Medulla oblongata (tissue), 1 donor: ENCODE results near the gene FIGNL1.
A peak's percentile ranks its signal among the peaks of the same experiment; 100 is the strongest.

Experiments
- DNase-seq: peaks from one replicate; pipeline ENCODE4 v3.0.0-alpha.2; 2015; ENCODE audit errors: extremely low spot score

FIGNL1 gene

GRCh38 chr7:50426280-50427045, 23.7 kb downstream of the FIGNL1 start:
- DNase-seq, result no peak

GRCh38 chr7:50425318-50425717, 24.8 kb downstream of the FIGNL1 start:
- DNase-seq, result no peak

- no peak for DNase-seq
Measured at GRCh38 chr7:50423860-50424259, 26.3 kb downstream of the FIGNL1 start.

GRCh38 chr7:50422858-50423257, 27.3 kb downstream of the FIGNL1 start:
- no peak for DNase-seq

GRCh38 chr7:50421043-50421442, 29.1 kb downstream of the FIGNL1 start:
- DNase-seq, result no peak

- DNase-seq, result no peak
Measured at GRCh38 chr7:50418526-50419290, 31.4 kb downstream of the FIGNL1 start.

GRCh38 chr7:50418086-50418515, 32.0 kb downstream of the FIGNL1 start:
- peak; percentile 83 for DNase-seq

GRCh38 chr7:50416527-50417182, 33.5 kb downstream of the FIGNL1 start:
- DNase-seq, result peak; percentile 62

- no peak for DNase-seq
Measured at GRCh38 chr7:50415844-50416364, 34.2 kb downstream of the FIGNL1 start.

- no peak for DNase-seq
Measured at GRCh38 chr7:50413561-50413960, 36.6 kb downstream of the FIGNL1 start.

- DNase-seq, result no peak
Measured at GRCh38 chr7:50412973-50413372, 37.2 kb downstream of the FIGNL1 start.

GRCh38 chr7:50411332-50411731, 38.8 kb downstream of the FIGNL1 start:
- no peak for DNase-seq

- peak; percentile 13 for DNase-seq
Measured at GRCh38 chr7:50409856-50410745, 40.0 kb downstream of the FIGNL1 start.

- no peak for DNase-seq
Measured at GRCh38 chr7:50406935-50407334, 43.2 kb downstream of the FIGNL1 start.

GRCh38 chr7:50405221-50405620, 44.9 kb downstream of the FIGNL1 start:
- peak; percentile 6 for DNase-seq

GRCh38 chr7:50404392-50404791, 45.8 kb downstream of the FIGNL1 start:
- DNase-seq, result no peak

- no peak for DNase-seq
Measured at GRCh38 chr7:50400114-50400513, 50.0 kb downstream of the FIGNL1 start.

- DNase-seq, result no peak
Measured at GRCh38 chr7:50399635-50400034, 50.5 kb downstream of the FIGNL1 start.

- no peak for DNase-seq
Measured at GRCh38 chr7:50399206-50399605, 50.9 kb downstream of the FIGNL1 start.

- DNase-seq, result no peak
Measured at GRCh38 chr7:50397971-50398324, 52.2 kb downstream of the FIGNL1 start.

GRCh38 chr7:50397320-50397970, 52.7 kb downstream of the FIGNL1 start:
- DNase-seq, result no peak
